SK-N-MC (cell line): ENCODE data around the gene DLL1.

ENCODE experiments used
- EZH2 ChIP-seq: fragments of 200-600 bp; sonication (generic); IDR thresholded peaks from one replicate; pipeline ENCODE4 v1.6.1; 2017; ENCODE audit warnings: antibody characterized with exemption
- FOXP2 ChIP-seq: optimal IDR thresholded peaks from 2 replicates; pipeline ENCODE3; 2011; ENCODE audit warnings: mild to moderate bottlenecking, moderate library complexity; ENCODE audit not compliant: insufficient read depth; ENCODE audit errors: extremely low read length, control extremely low read depth
- POLR2AphosphoS5 ChIP-seq: IDR thresholded peaks from 2 replicates; pipeline ENCODE4 v1.6.1; 2012; ENCODE audit warnings: mild to moderate bottlenecking, low read depth, low read length, borderline replicate concordance

GRCh38 chr6:170244721-170245474 lies 46.0 kb downstream of the DLL1 start:
- no peak for TF ChIP-seq EZH2
- TF ChIP-seq POLR2AphosphoS5: no peak
- no peak for TF ChIP-seq FOXP2
